H1 (cell line): ENCODE data around the gene FMC1. TPM values are rescaled to one million over a fixed set of nuclear protein-coding genes. Genes with fewer than 3 reads are reported as not detected.

Source experiments
- CTBP2 ChIP-seq: IDR thresholded peaks from 2 replicates; pipeline ENCODE4 v1.7.0; 2011; ENCODE audit warnings: borderline replicate concordance, mild to moderate bottlenecking, moderate library complexity, mixed read lengths, low read length; ENCODE audit not compliant: insufficient read depth, insufficient read length
- EZH2 ChIP-seq: fragments of 200-600 bp; sonication (generic); IDR thresholded peaks from 2 replicates; pipeline ENCODE4 v1.7.1; 2012; ENCODE audit warnings: low read depth, mild to moderate bottlenecking, moderate library complexity, low read length, inconsistent platforms; ENCODE audit not compliant: severe bottlenecking
- FOSL1 ChIP-seq: IDR thresholded peaks from 2 replicates; pipeline ENCODE4 v1.6.1; 2011; ENCODE audit warnings: mild to moderate bottlenecking, low read depth, low read length, moderate library complexity; ENCODE audit not compliant: insufficient read depth
- SIX5 ChIP-seq: IDR thresholded peaks from 2 replicates; pipeline ENCODE4 v1.6.1; 2011; ENCODE audit warnings: mild to moderate bottlenecking, low read depth, low read length
- polyA plus RNA-seq, 7 experiments: library from polyadenylated mRNA; depleted of rRNA in 3 of 7; stranded (reverse) in 5 of 7; unstranded in 2 of 7; fragments of >200 nt in 5 of 7; fragments of 200-250 nt in 2 of 7; gene quantifications; 1 replicate in 5 of 7; 2 replicates in 1 of 7; 4 replicates in 1 of 7; pipeline versions ENCODE4 v1.2.1 to v1.2.3, GENCODE V29; 2011 to 2013; ENCODE audit warnings: missing spikeins in 2 of 7, mixed read lengths in 2 of 7
- total RNA-seq: library from RNA; stranded (reverse); fragmentation: NEBNext Ultra II Directional; extraction: Animal tissue kit (Norgen Biotek cat#: 25700); gene quantifications from 2 replicates; pipeline ENCODE4 v1.2.1, GENCODE V29; 2021

Gene FMC1
- total and polyA plus RNA-seq, 2 of the 8 experiments (the other 6 are each of a cell fraction or from before 2014, with no cell fraction given) = 15.8 to 28.4 TPM

DNA sequence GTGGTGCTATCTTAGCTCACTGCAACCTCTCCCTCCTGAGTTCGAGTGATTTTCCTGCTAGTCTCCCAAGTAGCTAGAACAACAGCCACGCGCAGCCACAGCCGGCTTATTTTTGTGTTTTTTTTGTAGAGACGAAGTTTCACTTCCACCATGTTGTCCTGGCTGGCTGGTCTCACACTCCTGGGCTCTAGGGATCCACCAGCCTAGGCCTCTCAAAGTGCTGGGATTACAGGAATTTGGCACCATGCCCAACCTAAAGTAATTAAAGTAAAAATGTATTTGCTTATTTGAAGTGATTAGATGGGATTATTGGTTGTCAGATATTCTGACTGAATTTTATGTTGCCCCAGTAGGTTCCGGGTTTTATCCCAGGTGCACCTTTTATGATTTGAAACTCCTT is 41.3 kb downstream of the FMC1 start (continued):
- no peak for TF ChIP-seq CTBP2
- no peak for TF ChIP-seq EZH2
- no peak for TF ChIP-seq FOSL1
- no peak for TF ChIP-seq SIX5
